Endometrial microvascular endothelial cells (primary cell): ENCODE measurements around the gene DCLK2. TPM values are rescaled to one million over a fixed set of nuclear protein-coding genes. Genes with fewer than 3 reads are reported as not detected.

ENCODE experiments used
- in situ Hi-C: cut with HindIII; loops from 2 replicates; pipeline ENCODE4 v1.10.0; 2017; ENCODE audit warnings: low sequenced_read_pairs, low pct_unique_long_range_greater_than_20kb; ENCODE audit errors: inconsistent ontology term
- total RNA-seq: library from RNA; depleted of rRNA; stranded (reverse); fragments of >200 nt; gene quantifications from one replicate; pipeline ENCODE4 v1.2.3, GENCODE V29; 2015; ENCODE audit errors: inconsistent ontology term

The DCLK2 gene
- total RNA-seq, 1 donor from 2014 or later = 1.3 TPM

GRCh38 chr4:150250293-150250997, 172.2 kb downstream of the DCLK2 start:
- in situ Hi-C loops = no loop called here

- in situ Hi-C loops = no loop called here
These were observed 172.9 kb downstream of the DCLK2 start for GRCh38 chr4:150250998-150251651.

GRCh38 chr4:150251752-150252190, 173.5 kb downstream of the DCLK2 start:
- in situ Hi-C loops = no loop called here

- in situ Hi-C loops = no loop called here
These were observed 174.1 kb downstream of the DCLK2 start for GRCh38 chr4:150252306-150252705.

DNA sequence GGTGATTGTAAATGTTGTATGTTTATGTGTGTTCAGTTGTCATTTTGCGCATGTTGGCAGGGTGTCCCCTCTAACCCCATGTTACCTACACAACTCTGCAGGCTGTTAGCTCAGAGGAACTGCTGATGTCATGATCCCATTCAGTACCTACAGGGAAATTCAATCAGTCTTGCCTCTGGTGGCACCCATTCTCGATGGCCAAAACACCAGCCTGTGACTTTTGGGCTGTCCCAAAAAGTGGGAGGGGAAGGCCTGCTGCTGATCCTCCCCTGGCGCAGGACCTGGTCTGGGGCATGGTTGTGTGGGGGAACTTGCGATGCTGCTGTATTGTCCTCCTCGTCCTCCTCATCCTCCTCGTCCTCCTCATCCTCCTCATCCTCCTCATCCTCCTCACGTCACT, 174.5 kb downstream of the DCLK2 start:
- in situ Hi-C loops = no loop called here

DNA sequence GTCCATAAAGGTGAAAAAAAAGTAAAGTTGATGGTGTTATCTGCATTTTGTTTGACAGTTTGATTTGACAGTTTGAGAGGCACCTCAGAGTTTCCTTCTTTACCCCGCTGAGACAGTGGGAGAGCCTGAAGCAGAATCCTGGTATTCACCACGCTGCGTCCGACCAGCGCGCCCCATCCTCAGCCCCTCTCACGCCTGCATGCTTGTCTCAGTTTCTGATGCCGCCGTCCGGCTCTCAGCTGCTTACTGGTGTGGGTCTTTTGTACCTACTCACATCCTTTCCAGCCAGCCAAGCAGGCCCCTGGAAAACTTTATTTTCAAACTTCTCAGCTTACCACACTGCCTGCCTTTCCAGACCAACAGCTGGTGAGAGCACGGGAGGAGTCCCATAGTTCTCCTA, 175.2 kb downstream of the DCLK2 start:
- in situ Hi-C loops = no loop called here

DNA sequence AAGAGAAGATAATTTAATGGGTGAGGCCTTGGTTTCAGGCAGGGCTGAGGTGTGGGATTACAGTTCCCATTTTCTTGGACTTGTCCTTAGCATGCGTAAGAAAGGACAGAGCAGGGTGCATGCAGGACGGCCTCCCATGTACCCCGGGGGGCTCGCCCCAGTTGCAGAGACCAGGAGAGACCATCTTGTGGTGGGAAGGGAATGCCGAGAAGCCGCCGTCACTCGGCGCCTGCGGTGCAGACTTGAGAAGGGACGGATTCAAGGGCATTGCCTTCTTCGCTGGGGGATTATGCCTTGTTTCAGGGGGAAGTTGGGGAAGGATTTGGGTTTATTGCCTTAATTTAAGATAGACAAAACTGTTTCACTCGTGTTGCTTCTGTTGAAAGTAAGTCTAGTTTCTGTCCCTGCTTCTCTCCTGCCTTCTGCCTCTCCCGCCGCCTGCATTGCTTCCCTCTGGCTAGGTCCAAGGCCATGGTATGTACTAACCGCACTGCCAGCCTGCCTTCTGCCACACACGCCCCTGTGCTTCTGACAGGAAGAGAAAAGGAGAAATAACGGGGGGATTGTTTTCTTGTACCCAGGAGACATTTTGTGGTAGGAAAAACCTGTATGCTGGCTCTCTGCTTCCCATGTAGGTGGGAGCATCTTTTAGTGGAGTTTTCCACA, 175.9 kb downstream of the DCLK2 start:
- in situ Hi-C loops = no loop called here

DNA sequence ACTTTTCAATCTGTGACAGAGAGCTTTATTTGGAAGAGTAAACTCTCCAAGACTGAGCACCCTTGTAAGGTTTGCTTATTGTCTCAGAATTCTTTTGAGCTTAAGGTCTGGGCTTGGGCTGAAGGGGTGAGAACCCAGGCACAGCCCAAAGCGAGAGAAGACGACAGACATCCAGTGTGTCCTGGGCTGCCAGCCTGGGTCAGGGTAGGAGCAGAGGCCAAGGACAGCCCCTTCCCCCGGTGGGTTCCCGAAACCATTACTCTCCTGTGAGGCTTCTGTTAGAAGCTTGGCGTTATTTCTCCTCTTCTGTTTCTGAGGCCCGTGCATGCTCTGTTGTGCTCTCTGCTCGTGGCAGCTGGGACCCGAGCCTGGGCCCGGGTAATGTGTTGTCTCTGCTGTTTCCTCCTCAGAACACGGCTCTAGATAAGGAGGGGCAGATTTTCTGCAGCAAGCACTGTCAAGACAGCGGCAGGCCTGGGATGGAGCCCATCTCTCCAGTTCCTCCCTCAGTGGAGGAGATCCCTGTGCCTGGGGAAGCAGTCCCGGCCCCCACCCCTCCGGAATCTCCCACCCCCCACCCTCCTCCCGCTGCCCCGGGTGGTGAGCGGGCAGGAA, 177.5 kb downstream of the DCLK2 start:
- in situ Hi-C loops = no loop called here

- in situ Hi-C loops = no loop called here
These were observed 178.0 kb downstream of the DCLK2 start for GRCh38 chr4:150256225-150256620.

- in situ Hi-C loops = no loop called here
These were observed 178.8 kb downstream of the DCLK2 start for GRCh38 chr4:150256841-150257730.

GRCh38 chr4:150258569-150258968, 180.3 kb downstream of the DCLK2 start:
- in situ Hi-C loops = no loop called here

DNA sequence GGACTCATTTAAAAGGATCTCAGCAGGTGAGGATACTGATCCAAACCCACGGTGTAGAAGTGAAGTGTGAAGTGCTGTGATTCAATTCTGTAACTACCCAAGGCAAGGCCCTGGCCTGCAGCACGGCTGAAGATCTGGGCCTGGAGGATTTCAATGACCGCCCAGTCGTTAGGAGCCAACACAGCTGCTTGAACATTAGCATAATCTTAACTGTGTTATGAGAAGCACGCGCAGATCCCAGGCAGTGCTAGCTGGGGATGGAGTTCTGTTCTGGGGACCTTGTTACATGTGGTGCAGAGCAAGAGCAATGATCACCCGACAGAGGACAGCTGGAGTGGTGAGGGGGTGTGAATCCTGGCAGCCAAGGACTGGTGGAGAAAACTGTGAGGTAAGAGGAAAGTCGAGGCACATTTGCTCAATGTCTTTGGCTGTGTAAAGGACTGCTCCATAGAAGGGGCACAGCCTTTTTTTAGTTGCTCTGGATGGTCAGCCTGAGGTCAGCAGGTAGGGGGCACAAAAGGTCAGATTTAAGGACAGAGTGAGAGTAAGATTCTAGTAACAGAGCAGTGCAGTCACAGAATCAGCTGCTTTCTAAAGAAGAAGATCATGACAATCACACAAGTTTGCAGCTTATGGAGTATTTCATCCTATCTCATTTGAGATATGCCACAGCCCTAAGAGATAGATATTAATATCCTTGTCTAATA, 181.8 kb downstream of the DCLK2 start:
- in situ Hi-C loops = no loop called here

GRCh38 chr4:150261571-150261970, 183.3 kb downstream of the DCLK2 start:
- in situ Hi-C loops = no loop called here

DNA sequence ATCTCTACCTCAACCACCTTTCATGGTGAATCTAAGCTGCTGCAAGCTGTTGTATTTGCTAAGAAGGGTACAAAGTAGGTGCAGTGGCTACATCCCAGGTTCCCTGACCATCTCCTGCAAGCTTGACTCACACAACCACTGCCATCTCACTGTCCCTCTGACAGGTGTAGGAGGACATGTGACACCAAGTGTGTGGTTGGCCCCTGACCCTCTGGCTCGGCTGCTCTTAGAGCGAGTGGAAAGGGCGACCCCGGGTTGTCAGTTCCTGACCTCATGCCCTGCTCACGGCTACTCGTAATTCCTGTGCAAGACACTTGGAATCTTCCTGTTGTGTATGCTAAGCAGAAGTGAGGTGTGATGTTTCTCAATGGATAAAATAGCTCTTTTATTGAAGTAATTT, 184.4 kb downstream of the DCLK2 start:
- in situ Hi-C loops = no loop called here

DNA sequence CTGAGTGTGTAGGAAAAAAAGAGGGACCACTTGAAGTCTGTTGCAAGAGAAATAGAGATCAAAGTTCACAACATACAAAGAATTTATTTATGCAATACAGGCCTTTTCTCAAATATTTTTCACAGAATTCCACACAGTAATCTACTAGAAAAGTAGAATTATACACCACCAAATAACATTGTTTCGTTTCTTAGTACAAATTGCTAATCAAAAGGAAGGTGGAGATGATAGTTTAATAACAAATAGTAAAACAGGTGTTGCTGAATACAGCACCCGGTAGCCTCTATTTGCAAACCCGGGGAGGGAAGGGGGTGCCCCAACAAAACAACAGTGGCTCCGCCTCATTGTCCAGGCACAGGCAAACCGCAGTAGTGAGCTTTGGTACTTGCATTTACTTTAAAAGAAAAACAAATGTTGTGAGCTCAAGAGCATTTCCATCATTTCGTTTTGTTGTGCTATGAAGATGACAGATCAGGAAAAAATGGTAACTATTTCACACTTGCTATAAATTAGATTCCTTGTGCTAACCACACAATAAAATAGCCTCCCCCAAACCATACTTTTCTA, 186.4 kb downstream of the DCLK2 start:
- in situ Hi-C loops = no loop called here

DNA sequence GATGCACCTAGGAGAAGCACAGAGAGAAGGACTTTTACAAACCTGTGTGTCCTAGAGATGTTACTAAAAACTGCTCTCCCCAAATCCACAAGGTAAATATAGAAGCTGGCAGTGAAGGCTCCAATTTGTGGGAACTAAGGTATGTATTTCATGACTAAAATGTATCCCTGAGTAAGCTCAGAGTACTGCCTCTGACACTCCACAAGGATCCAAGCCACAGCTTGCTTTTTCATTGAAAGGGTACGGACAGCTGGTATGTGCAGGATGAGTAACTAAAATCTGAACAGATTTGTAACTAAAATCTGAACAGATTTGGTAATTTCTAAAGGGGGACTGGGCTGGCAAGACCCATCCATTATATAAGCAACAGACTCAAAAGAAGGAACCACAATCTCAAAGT, 187.6 kb downstream of the DCLK2 start:
- in situ Hi-C loops = no loop called here

DNA sequence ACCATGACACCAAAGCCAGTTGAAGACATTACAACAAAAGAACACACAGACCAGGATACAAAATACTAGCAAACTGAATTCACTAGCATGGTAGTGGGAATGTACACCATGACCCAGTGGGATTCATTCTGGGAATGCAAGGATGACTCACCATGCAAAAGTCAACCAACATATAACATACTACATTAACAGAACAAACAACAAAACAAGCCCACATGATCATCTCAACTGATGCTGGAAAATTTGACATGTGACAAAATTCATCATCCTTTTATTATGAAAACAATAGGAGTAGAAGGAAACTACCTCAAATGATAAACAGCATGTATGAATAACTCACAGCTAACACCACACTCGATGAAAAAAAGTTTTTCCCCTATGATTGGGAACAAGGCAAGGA, 190.2 kb downstream of the DCLK2 start:
- in situ Hi-C loops = no loop called here

GRCh38 chr4:150278206-150278605, 200.0 kb downstream of the DCLK2 start:
- in situ Hi-C loops = no loop called here
